DND-41 (cell line): ENCODE data around the gene MACC1.

Experiments
- EZH2 ChIP-seq: IDR thresholded peaks from 3 replicates; pipeline ENCODE4 v1.6.1; 2012; ENCODE audit warnings: borderline replicate concordance, low read depth, mild to moderate bottlenecking, moderate library complexity, low read length, inconsistent platforms; ENCODE audit not compliant: severe bottlenecking
- TF ChIP-seq, protein P1 (sequence below): IDR thresholded peaks from 2 replicates; pipeline ENCODE4 v1.5.1; 2012; ENCODE audit warnings: borderline replicate concordance, low read length, moderate library complexity, mild to moderate bottlenecking; ENCODE audit not compliant: poor library complexity, severe bottlenecking; ENCODE audit errors: extremely low read depth

DNA sequence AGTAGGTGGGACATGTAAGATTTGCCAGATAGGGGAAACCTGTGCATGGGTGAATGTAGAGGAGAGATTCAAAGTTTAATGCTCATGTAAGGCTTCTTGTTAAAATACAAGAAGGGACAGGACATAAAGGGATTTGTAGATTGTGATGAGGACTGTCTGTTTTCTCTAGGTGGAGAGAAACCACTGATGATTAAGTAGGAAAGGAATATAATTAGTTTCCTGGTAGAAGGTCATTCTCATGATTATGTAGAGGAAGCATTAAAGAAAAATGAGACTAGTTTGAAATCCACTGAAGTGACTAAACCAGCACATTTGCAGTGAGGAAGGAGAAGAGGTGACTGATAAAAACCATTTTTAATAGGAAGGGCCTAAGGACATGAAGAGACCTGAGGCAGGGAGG lies 19.6 kb upstream of the MACC1 start:
- TF ChIP-seq, protein P1, sequence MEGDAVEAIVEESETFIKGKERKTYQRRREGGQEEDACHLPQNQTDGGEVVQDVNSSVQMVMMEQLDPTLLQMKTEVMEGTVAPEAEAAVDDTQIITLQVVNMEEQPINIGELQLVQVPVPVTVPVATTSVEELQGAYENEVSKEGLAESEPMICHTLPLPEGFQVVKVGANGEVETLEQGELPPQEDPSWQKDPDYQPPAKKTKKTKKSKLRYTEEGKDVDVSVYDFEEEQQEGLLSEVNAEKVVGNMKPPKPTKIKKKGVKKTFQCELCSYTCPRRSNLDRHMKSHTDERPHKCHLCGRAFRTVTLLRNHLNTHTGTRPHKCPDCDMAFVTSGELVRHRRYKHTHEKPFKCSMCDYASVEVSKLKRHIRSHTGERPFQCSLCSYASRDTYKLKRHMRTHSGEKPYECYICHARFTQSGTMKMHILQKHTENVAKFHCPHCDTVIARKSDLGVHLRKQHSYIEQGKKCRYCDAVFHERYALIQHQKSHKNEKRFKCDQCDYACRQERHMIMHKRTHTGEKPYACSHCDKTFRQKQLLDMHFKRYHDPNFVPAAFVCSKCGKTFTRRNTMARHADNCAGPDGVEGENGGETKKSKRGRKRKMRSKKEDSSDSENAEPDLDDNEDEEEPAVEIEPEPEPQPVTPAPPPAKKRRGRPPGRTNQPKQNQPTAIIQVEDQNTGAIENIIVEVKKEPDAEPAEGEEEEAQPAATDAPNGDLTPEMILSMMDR, result no peak
- no peak for TF ChIP-seq EZH2
